ENCODE measurements around the gene TBC1D24. TPM values are rescaled to one million over a fixed set of nuclear protein-coding genes. Genes with fewer than 3 reads are reported as not detected.

The TBC1D24 gene
- total RNA-seq, 1 donor from 2014 or later: 4.7 TPM

- FAIRE-seq (no peak), DNase-seq (ENCODE audit: low read depth) (peak; percentile 85)
- H3K27me3 ChIP-seq (ENCODE audit: control insufficient read depth, insufficient read depth, low read length): no peaks in the 10 kb centered on the region
- peak within 1 kb of the TSS; percentile 48 for H3K4me3 ChIP-seq (ENCODE audit: low read depth, low read length)
- TF ChIP-seq CTCF (IDR thresholded peaks at IDR 0.05; ENCODE audit: insufficient read depth, low read length, severe bottlenecking): no peak
- H3K36me3 ChIP-seq (ENCODE audit: control insufficient read depth, insufficient read depth, low read length): peaks cover 5% of the 10 kb centered on the region
These were observed 15.1 kb upstream of the TBC1D24 start, which contains the start of gene TEDC2 for GRCh38 chr16:2459647-2460390. TEDC2 (plus strand) TSS chr16:2460109; CDS start chr16:2460145, 36 bp downstream.

- FAIRE-seq (no peak), DNase-seq (ENCODE audit: low read depth) (no peak)
- H3K27me3 ChIP-seq (ENCODE audit: control insufficient read depth, insufficient read depth, low read length): no peaks in the 10 kb centered on the region
- TF ChIP-seq CTCF (IDR thresholded peaks at IDR 0.05; ENCODE audit: insufficient read depth, low read length, severe bottlenecking): no peak
- H3K36me3 ChIP-seq (ENCODE audit: control insufficient read depth, insufficient read depth, low read length): peaks cover 5% of the 10 kb centered on the region
- H3K4me3 ChIP-seq (ENCODE audit: low read depth, low read length): peak overlapping the region; percentile 48
These were observed 14.6 kb upstream of the TBC1D24 start for GRCh38 chr16:2460391-2460713.

GRCh38 chr16:2460916-2461315 is 14.0 kb upstream of the TBC1D24 start:
- H3K36me3 ChIP-seq (ENCODE audit: control insufficient read depth, insufficient read depth, low read length): peaks cover 2% of the 10 kb centered on the region
- FAIRE-seq: no peak
- no peak for DNase-seq (ENCODE audit: low read depth)
- no peaks in the 10 kb centered on the region for H3K27me3 ChIP-seq (ENCODE audit: control insufficient read depth, insufficient read depth, low read length)
- no peak overlapping the region for H3K4me3 ChIP-seq (ENCODE audit: low read depth, low read length)
- TF ChIP-seq CTCF (IDR thresholded peaks at IDR 0.05; ENCODE audit: insufficient read depth, low read length, severe bottlenecking): no peak

- Histone ChIP-seq H3K27me3 (ENCODE audit: control insufficient read depth, insufficient read depth, low read length) (no peaks in the 10 kb centered on the region), H3K4me3 (ENCODE audit: low read depth, low read length) (no peak overlapping the region), H3K36me3 (ENCODE audit: control insufficient read depth, insufficient read depth, low read length) (no peaks in the 10 kb centered on the region)
- no peak for DNase-seq (ENCODE audit: low read depth)
- FAIRE-seq: no peak
- no peak for TF ChIP-seq CTCF (IDR thresholded peaks at IDR 0.05; ENCODE audit: insufficient read depth, low read length, severe bottlenecking)
These were observed 12.7 kb upstream of the TBC1D24 start for GRCh38 chr16:2462031-2462866.

- Histone ChIP-seq H3K4me3 (ENCODE audit: low read depth, low read length) (no peak overlapping the region), H3K27me3 (ENCODE audit: control insufficient read depth, insufficient read depth, low read length) (no peaks in the 10 kb centered on the region), H3K36me3 (ENCODE audit: control insufficient read depth, insufficient read depth, low read length) (no peaks in the 10 kb centered on the region)
- DNase-seq (ENCODE audit: low read depth) (no peak), FAIRE-seq (no peak)
- no peak for TF ChIP-seq CTCF (IDR thresholded peaks at IDR 0.05; ENCODE audit: insufficient read depth, low read length, severe bottlenecking)
These were observed 10.6 kb upstream of the TBC1D24 start for GRCh38 chr16:2464333-2464732.
